DND-41 (cell line): ENCODE results near the gene SIRT1.

ENCODE experiments used
- ATAC-seq: fragments of 200-7000 bp; cut with Tn5 transposase; 3 replicates; pipeline ENCODE4 v1.9.1; 2021; ENCODE audit warnings: low read depth; ENCODE audit not compliant: insufficient read depth
- DNase-seq: peaks from one replicate; pipeline ENCODE4 v3.0.0-alpha.2; 2020
- H2AFZ ChIP-seq: 2 replicates; pipeline ENCODE4 v1.6.0; 2012; ENCODE audit warnings: low read depth, low read length
- H3K27ac ChIP-seq: 2 replicates; pipeline ENCODE4 v1.5.1; 2012; ENCODE audit warnings: low read length, inconsistent platforms
- H3K27me3 ChIP-seq: fragments of 200-600 bp; sonication (generic); 2 replicates; pipeline ENCODE4 v1.6.0; 2012; ENCODE audit warnings: low read length, mild to moderate bottlenecking, inconsistent platforms; ENCODE audit not compliant: insufficient read depth, poor library complexity
- H3K36me3 ChIP-seq: 2 replicates; pipeline ENCODE4 v1.5.1; 2012; ENCODE audit warnings: low read length, inconsistent platforms; ENCODE audit not compliant: insufficient read depth
- H3K4me1 ChIP-seq: 2 replicates; pipeline ENCODE4 v1.5.1; 2012; ENCODE audit warnings: mild to moderate bottlenecking, low read length; ENCODE audit not compliant: insufficient read depth
- H3K4me2 ChIP-seq: 2 replicates; pipeline ENCODE4 v1.6.0; 2012; ENCODE audit warnings: mild to moderate bottlenecking, moderate library complexity, low read length, inconsistent platforms; ENCODE audit not compliant: insufficient read depth
- H3K4me3 ChIP-seq, 2 experiments: fragments of 200-600 bp in 1 of 2; shearing (Covaris generic) in 1 of 2; 2 replicates each; pipeline ENCODE4 v1.5.1; 2012 to 2016; ENCODE audit warnings: inconsistent platforms in 2 of 2, low read length in 2 of 2, mild to moderate bottlenecking in 2 of 2, low read depth in 1 of 2, moderate library complexity in 1 of 2
- H3K79me2 ChIP-seq: 2 replicates; pipeline ENCODE4 v1.6.0; 2012; ENCODE audit warnings: low read length, inconsistent platforms; ENCODE audit not compliant: insufficient read depth
- H3K9ac ChIP-seq: 2 replicates; pipeline ENCODE4 v1.6.0; 2012; ENCODE audit warnings: low read depth, mild to moderate bottlenecking, inconsistent platforms, low read length, moderate library complexity
- H3K9me3 ChIP-seq: 2 replicates; pipeline ENCODE4 v1.5.1; 2012; ENCODE audit warnings: low read length, moderate library complexity, mild to moderate bottlenecking, inconsistent platforms; ENCODE audit not compliant: insufficient read depth, severe bottlenecking
- H4K20me1 ChIP-seq: 2 replicates; pipeline ENCODE4 v1.6.0; 2012; ENCODE audit warnings: low read length; ENCODE audit not compliant: insufficient read depth
- EZH2 ChIP-seq: IDR thresholded peaks from 3 replicates; pipeline ENCODE4 v1.6.1; 2012; ENCODE audit warnings: borderline replicate concordance, low read depth, mild to moderate bottlenecking, moderate library complexity, low read length, inconsistent platforms; ENCODE audit not compliant: severe bottlenecking
- TF ChIP-seq, protein P1 (sequence below): IDR thresholded peaks from 2 replicates; pipeline ENCODE4 v1.5.1; 2012; ENCODE audit warnings: borderline replicate concordance, low read length, moderate library complexity, mild to moderate bottlenecking; ENCODE audit not compliant: poor library complexity, severe bottlenecking; ENCODE audit errors: extremely low read depth

The SIRT1 gene

GRCh38 chr10:67878133-67878532 is 6.3 kb upstream of the SIRT1 start:
- TF ChIP-seq, protein P1, sequence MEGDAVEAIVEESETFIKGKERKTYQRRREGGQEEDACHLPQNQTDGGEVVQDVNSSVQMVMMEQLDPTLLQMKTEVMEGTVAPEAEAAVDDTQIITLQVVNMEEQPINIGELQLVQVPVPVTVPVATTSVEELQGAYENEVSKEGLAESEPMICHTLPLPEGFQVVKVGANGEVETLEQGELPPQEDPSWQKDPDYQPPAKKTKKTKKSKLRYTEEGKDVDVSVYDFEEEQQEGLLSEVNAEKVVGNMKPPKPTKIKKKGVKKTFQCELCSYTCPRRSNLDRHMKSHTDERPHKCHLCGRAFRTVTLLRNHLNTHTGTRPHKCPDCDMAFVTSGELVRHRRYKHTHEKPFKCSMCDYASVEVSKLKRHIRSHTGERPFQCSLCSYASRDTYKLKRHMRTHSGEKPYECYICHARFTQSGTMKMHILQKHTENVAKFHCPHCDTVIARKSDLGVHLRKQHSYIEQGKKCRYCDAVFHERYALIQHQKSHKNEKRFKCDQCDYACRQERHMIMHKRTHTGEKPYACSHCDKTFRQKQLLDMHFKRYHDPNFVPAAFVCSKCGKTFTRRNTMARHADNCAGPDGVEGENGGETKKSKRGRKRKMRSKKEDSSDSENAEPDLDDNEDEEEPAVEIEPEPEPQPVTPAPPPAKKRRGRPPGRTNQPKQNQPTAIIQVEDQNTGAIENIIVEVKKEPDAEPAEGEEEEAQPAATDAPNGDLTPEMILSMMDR, result no peak
- TF ChIP-seq EZH2, result no peak
- no peak for ATAC-seq

GRCh38 chr10:67883710-67884312 is 645 bp upstream of the SIRT1 start:
- H2AFZ ChIP-seq, result peak overlapping the region; percentile 91
- TF ChIP-seq, protein P1, result no peak
- TF ChIP-seq EZH2, result no peak
- no peak for DNase-seq

More at GRCh38 chr10:67878133-67878532, 6.3 kb upstream of the SIRT1 start:
- Histone ChIP-seq H3K36me3 (no peaks in the 10 kb centered on the region), H3K9ac (no peak overlapping the region), H3K79me2 (no peaks in the 10 kb centered on the region), H3K4me1 (no peaks in the 10 kb centered on the region), H4K20me1 (no peaks in the 10 kb centered on the region), H2AFZ (no peak overlapping the region), H3K9me3 (no peaks in the 10 kb centered on the region), H3K4me3 (no peak overlapping the region), H3K27me3 (no peaks in the 10 kb centered on the region), H3K4me2 (no peak overlapping the region), H3K27ac (no peak overlapping the region)
- no peak for DNase-seq

GRCh38 chr10:67884842-67885670 is 600 bp downstream of the SIRT1 start:
- peaks cover 43% of the 10 kb centered on the region for H3K79me2 ChIP-seq
- peaks cover 32% of the 10 kb centered on the region for H3K36me3 ChIP-seq
- H3K27me3 ChIP-seq, result no peaks in the 10 kb centered on the region
- peak overlapping the region; percentile 73 for H3K9ac ChIP-seq
- no peaks in the 10 kb centered on the region for H3K9me3 ChIP-seq
- TF ChIP-seq EZH2, result no peak
- TF ChIP-seq, protein P1, result no peak
- DNase-seq (peak; percentile 83), ATAC-seq (peak; percentile 81)
- peaks cover 30% of the 10 kb centered on the region for H3K4me1 ChIP-seq
- peaks cover 11% of the 10 kb centered on the region; the same call in 1 of the 2 replicates for H4K20me1 ChIP-seq
- H3K4me2 ChIP-seq, result peak overlapping the region; percentile 75
- peak overlapping the region; percentile 91 for H2AFZ ChIP-seq
- peak overlapping the region; percentile 63 to 86 for H3K4me3 ChIP-seq
- H3K27ac ChIP-seq, result peak overlapping the region; percentile 43

More at GRCh38 chr10:67883710-67884312, 645 bp upstream of the SIRT1 start:
- H3K27ac ChIP-seq, result peak overlapping the region; percentile 54; the same call in 1 of the 2 replicates
- peak overlapping the region; percentile 75 for H3K4me2 ChIP-seq
- H4K20me1 ChIP-seq, result peaks cover 11% of the 10 kb centered on the region; the same call in 1 of the 2 replicates
- peaks cover 20% of the 10 kb centered on the region for H3K36me3 ChIP-seq
- H3K79me2 ChIP-seq, result peaks cover 32% of the 10 kb centered on the region
- peak; percentile 15; the same call in 2 of the 3 replicates for ATAC-seq
- H3K4me3 ChIP-seq, result peak overlapping the region; percentile 63 to 86; a peak in 3 of 4 replicates
- peaks cover 27% of the 10 kb centered on the region for H3K4me1 ChIP-seq
- no peaks in the 10 kb centered on the region for H3K27me3 ChIP-seq
- no peaks in the 10 kb centered on the region for H3K9me3 ChIP-seq
- H3K9ac ChIP-seq, result peak overlapping the region; percentile 73
